Measurements from ENCODE around the gene IRF7.
"Not testable (repeated sequence)": the region's sequence is repeated elsewhere in the genome, so short reads cannot be mapped to it uniquely, and the experiment has no call there.

The IRF7 gene

DNA sequence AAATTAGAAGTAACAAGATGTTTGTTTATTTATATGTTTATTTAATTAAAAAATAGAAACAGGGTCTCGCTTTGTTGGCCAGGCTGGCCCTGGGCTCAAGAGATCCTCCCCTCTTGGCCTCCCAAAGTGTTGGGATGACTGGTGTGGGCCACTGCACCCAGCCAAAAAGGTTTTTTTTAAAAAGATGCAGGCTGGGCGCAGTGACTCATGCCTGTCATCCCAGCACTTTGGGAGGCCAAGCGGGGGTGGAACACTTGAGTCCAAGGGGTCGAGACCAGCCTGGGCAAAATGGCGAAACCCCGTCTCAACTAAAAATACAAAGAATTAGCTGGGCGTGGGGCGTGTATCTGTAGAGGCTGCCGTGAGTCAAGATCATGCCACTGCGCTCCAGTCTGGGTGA is 34.7 kb upstream of the IRF7 start:
- no peaks in the 10 kb centered on the region for H3K27me3 Mint-ChIP-seq (ENCODE audit: low read depth)
- H3K9me3 Mint-ChIP-seq, result no peaks in the 10 kb centered on the region
- no peak for DNase-seq (ENCODE audit: low spot score)
- H3K4me3 Mint-ChIP-seq, result no peak overlapping the region
- H3K27ac Mint-ChIP-seq, result no peak overlapping the region
- no peaks in the 10 kb centered on the region for H3K4me1 Mint-ChIP-seq (ENCODE audit: low read depth)
- peaks cover 9% of the 10 kb centered on the region for H3K36me3 Mint-ChIP-seq (ENCODE audit: low read depth)

DNA sequence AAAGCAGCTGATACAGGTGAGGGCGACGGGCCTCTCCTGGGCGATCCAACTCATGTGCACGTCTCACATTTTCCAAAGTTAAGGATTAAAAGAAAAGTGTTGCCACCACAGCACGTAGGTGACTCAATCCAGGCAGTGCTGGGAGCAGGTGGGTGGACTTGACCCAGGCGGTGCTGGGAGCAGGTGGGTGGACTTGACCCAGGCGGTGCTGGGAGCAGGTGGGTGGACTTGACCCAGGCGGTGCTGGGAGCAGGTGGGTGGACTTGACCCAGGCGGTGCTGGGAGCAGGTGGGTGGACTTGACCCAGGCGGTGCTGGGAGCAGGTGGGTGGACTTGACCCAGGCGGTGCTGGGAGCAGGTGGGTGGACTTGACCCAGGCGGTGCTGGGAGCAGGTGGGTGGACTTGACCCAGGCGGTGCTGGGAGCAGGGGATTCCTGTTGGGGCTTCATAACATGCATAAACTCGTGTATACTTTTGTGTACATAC is 32.0 kb upstream of the IRF7 start:
- H3K36me3 Mint-ChIP-seq (ENCODE audit: low read depth); H3K9me3 Mint-ChIP-seq; DNase-seq (ENCODE audit: low spot score); H3K4me1 Mint-ChIP-seq (ENCODE audit: low read depth); H3K27ac Mint-ChIP-seq; H3K4me3 Mint-ChIP-seq; H3K27me3 Mint-ChIP-seq (ENCODE audit: low read depth): not testable (repeated sequence)

- Mint-ChIP-seq H3K9me3 (no peaks in the 10 kb centered on the region), H3K36me3 (ENCODE audit: low read depth) (peaks cover 7% of the 10 kb centered on the region), H3K4me1 (ENCODE audit: low read depth) (no peaks in the 10 kb centered on the region), H3K27ac (no peak overlapping the region), H3K27me3 (ENCODE audit: low read depth) (no peaks in the 10 kb centered on the region), H3K4me3 (no peak overlapping the region)
- no peak for DNase-seq (ENCODE audit: low spot score)
Measured at GRCh38 chr11:646214-646613, 30.5 kb upstream of the IRF7 start.

DNA sequence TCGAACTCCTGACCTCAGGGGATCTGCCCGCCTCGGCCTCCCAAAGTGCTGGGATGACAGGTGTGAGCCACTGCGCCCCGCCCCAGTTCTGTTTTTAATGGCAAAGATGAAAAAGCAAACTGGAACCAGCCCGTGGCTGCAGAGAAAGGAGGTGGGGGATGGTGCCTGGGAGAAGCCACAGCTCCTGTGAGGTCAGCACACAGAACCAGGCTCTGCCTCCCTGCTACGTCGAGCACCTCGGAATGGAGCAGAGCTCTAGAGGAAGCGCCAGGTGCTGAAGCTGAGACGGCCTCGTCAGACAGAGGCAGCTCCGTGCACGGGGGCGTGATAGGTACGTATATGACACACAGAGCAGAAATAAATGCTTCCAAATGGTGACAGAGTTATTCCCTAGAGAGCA is 29.8 kb upstream of the IRF7 start:
- no peak for DNase-seq (ENCODE audit: low spot score)
- H3K36me3 Mint-ChIP-seq (ENCODE audit: low read depth), result peaks cover 7% of the 10 kb centered on the region
- peaks cover 2% of the 10 kb centered on the region for H3K27me3 Mint-ChIP-seq (ENCODE audit: low read depth)
- no peaks in the 10 kb centered on the region for H3K4me1 Mint-ChIP-seq (ENCODE audit: low read depth)
- H3K9me3 Mint-ChIP-seq, result no peaks in the 10 kb centered on the region
- H3K4me3 Mint-ChIP-seq, result no peak overlapping the region
- no peak overlapping the region for H3K27ac Mint-ChIP-seq

- no peaks in the 10 kb centered on the region for H3K9me3 Mint-ChIP-seq
- DNase-seq (ENCODE audit: low spot score), result no peak
- no peak overlapping the region for H3K27ac Mint-ChIP-seq
- H3K4me3 Mint-ChIP-seq, result no peak overlapping the region
- no peaks in the 10 kb centered on the region for H3K4me1 Mint-ChIP-seq (ENCODE audit: low read depth)
- peaks cover 7% of the 10 kb centered on the region for H3K36me3 Mint-ChIP-seq (ENCODE audit: low read depth)
- peaks cover 5% of the 10 kb centered on the region for H3K27me3 Mint-ChIP-seq (ENCODE audit: low read depth)
Measured at GRCh38 chr11:643849-644738, 28.3 kb upstream of the IRF7 start.

DNA sequence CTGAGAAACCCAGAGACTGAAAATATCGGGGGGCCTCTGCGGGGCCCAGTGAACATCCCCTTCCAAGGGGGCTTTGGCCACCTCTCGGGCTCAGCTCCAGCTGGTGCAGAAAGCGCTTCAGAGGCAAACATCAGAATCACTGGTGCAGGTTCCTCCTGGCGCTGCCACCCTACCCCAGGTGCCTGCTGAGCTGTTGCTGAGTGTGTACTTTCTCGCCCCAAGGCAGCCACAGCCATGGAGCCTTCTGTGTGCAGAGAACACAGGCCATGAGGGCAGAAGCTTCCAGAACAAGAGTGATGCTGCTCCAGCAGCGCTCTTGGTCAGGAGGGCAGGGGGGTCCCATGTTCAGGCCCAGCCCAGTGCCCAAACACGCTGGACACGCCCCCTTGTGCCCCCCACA is 27.6 kb upstream of the IRF7 start:
- Mint-ChIP-seq H3K27me3 (ENCODE audit: low read depth) (peaks cover 13% of the 10 kb centered on the region), H3K36me3 (ENCODE audit: low read depth) (peaks cover 6% of the 10 kb centered on the region), H3K4me1 (ENCODE audit: low read depth) (no peaks in the 10 kb centered on the region), H3K9me3 (no peaks in the 10 kb centered on the region), H3K27ac (no peak overlapping the region), H3K4me3 (no peak overlapping the region)
- DNase-seq (ENCODE audit: low spot score), result no peak

DNA sequence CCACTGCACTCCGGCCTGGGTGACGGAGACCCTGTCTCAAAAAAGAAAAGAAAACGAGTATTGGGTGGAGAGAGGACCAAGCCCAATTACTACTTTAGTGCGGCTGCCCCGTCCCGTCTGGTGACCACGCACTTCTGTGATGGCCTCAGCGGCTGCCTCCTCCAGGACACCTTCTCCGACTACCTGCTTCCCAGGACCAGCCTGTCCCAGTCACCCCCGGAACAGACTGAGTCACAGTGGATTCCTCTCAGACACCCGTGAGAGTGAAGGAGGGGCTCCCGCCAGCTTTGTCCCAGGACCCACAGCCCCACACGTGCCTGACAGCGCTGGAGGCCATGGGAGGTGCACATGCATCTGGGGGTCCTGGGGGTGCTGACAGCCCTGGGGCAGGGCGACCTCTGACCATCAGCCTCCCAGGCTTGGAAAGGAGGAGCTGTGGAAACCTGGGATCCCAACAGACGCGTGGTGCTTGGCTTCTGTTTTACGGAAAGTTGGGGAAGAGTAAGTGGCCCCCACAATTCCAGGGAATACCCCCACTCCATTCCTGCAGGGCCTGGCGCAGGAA is 26.1 kb upstream of the IRF7 start:
- Mint-ChIP-seq H3K4me1 (ENCODE audit: low read depth) (no peaks in the 10 kb centered on the region), H3K9me3 (no peaks in the 10 kb centered on the region), H3K27me3 (ENCODE audit: low read depth) (peaks cover 22% of the 10 kb centered on the region), H3K27ac (no peak overlapping the region), H3K36me3 (ENCODE audit: low read depth) (peaks cover 2% of the 10 kb centered on the region), H3K4me3 (no peak overlapping the region)
- DNase-seq (ENCODE audit: low spot score), result no peak

DNA sequence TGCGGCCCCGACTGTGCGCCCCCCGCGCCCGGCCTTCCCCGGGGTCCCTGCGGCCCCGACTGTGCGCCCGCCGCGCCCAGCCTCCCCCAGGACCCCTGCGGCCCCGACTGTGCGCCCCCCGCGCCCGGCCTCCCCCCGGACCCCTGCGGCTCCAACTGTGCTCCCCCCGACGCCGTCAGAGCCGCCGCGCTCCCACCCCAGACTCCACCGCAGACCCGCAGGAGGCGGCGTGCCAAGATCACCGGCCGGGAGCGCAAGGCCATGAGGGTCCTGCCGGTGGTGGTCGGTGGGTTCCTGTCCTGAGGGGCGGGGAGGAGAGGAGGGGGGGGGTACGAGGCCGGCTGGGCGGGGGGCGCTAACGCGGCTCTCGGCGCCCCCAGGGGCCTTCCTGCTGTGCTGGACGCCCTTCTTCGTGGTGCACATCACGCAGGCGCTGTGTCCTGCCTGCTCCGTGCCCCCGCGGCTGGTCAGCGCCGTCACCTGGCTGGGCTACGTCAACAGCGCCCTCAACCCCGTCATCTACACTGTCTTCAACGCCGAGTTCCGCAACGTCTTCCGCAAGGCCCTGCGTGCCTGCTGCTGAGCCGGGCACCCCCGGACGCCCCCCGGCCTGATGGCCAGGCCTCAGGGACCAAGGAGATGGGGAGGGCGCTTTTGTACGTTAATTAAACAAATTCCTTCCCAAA is 24.4 kb upstream of the IRF7 start:
- no peaks in the 10 kb centered on the region for H3K4me1 Mint-ChIP-seq (ENCODE audit: low read depth)
- no peak for DNase-seq (ENCODE audit: low spot score)
- no peaks in the 10 kb centered on the region for H3K9me3 Mint-ChIP-seq
- H3K27me3 Mint-ChIP-seq (ENCODE audit: low read depth), result peaks cover 31% of the 10 kb centered on the region
- H3K36me3 Mint-ChIP-seq (ENCODE audit: low read depth), result peaks cover 2% of the 10 kb centered on the region
- H3K27ac Mint-ChIP-seq, result peak overlapping the region; percentile 15
- H3K4me3 Mint-ChIP-seq, result no peak overlapping the region

- Mint-ChIP-seq H3K9me3 (no peaks in the 10 kb centered on the region), H3K36me3 (ENCODE audit: low read depth) (peaks cover 2% of the 10 kb centered on the region), H3K4me3 (no peak overlapping the region), H3K27ac (no peak overlapping the region), H3K27me3 (ENCODE audit: low read depth) (peaks cover 35% of the 10 kb centered on the region), H3K4me1 (ENCODE audit: low read depth) (no peaks in the 10 kb centered on the region)
- no peak for DNase-seq (ENCODE audit: low spot score)
Measured at GRCh38 chr11:639332-639955, 23.7 kb upstream of the IRF7 start.

DNA sequence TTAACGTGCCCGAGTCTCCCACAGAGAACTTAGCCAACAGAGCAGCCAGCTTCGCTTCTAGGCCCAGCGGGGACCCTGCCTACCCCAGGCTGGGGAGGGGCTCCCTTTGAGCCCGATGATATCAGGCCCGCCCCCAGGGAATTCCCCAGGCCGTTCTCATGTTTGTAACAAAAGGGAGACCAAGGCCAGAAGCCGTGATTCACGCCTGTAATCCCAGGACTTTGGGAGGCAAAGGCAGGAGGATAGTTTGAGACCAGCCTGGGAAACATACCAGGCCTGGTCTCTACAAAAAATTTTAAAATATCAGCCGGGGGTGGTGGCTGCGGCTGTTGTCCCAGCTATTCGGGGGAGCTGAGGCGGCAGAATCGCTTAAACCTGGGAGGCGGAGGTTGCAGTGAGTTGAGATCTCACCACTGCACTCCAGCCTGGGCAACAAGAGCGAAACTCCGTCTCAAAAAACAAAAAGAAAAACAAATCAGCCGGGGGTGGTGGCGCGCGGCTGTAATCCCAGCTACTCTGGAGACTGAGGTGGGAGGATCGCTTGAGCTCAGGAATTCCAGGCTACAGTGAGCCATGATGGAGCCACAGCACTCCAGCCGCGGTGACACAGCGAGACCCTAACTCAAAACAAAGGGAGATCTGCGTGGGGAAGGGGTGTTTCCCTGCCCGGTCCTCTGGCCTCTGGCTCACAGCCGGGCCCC is 23.0 kb upstream of the IRF7 start:
- Mint-ChIP-seq H3K4me3 (no peak overlapping the region), H3K27me3 (ENCODE audit: low read depth) (peaks cover 35% of the 10 kb centered on the region), H3K36me3 (ENCODE audit: low read depth) (peaks cover 2% of the 10 kb centered on the region), H3K4me1 (ENCODE audit: low read depth) (no peaks in the 10 kb centered on the region), H3K9me3 (no peaks in the 10 kb centered on the region), H3K27ac (no peak overlapping the region)
- DNase-seq (ENCODE audit: low spot score), result no peak

DNA sequence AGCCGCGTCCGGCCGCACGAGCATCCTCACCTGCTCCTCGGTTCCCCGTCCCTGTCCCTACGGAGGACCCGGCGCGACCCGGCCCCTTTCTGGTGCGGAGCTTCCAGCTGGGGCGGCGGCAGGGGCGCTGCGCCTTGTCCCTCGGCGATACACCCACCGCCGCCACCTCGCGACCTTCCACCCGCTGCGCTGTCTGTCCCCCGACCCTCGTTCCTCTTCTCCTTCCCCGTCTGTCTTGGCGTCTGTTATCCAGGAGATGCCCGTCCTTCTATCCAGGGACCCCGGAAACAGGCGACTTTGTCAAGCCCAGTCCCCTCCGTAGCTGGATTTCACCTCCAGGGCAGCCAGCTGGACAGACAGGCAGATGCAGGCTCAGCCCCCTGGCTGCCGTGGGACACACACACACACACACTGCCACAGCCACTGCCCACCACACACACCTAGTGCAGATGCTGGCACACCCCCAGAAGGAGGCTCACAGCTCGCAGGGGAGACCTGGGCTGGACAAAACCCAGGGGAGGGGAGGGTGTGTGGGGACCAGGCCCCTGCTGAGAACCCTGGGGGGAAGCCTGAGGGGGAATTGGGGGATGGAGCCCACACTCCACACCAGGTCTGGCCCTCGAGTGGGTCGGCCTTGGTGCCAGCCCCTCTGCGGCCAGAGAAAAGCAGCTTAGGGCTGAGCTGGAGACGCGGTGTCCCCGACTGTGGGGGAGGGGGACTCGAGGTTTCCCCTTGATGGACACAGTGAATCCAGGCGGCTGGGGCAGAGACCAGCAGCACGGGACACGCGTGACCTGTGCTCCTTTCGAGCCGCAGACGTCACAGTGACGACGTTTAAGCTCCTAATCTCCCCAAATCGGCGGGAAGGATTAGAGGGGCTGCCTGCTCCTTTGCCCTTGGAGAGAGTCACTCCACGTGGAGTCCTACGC is 22.1 kb upstream of the IRF7 start:
- no peaks in the 10 kb centered on the region for H3K4me1 Mint-ChIP-seq (ENCODE audit: low read depth)
- H3K36me3 Mint-ChIP-seq (ENCODE audit: low read depth), result peaks cover 2% of the 10 kb centered on the region
- no peaks in the 10 kb centered on the region for H3K9me3 Mint-ChIP-seq
- peak overlapping the region; percentile 46 for H3K4me3 Mint-ChIP-seq
- no peak overlapping the region for H3K27ac Mint-ChIP-seq
- H3K27me3 Mint-ChIP-seq (ENCODE audit: low read depth), result peaks cover 35% of the 10 kb centered on the region
- no peak for DNase-seq (ENCODE audit: low spot score)

GRCh38 chr11:637333-637592 is 21.5 kb upstream of the IRF7 start:
- no peak for DNase-seq (ENCODE audit: low spot score)
- Mint-ChIP-seq H3K4me3 (no peak overlapping the region), H3K27me3 (ENCODE audit: low read depth) (peaks cover 35% of the 10 kb centered on the region), H3K36me3 (ENCODE audit: low read depth) (peaks cover 2% of the 10 kb centered on the region), H3K27ac (no peak overlapping the region), H3K4me1 (ENCODE audit: low read depth) (no peaks in the 10 kb centered on the region), H3K9me3 (no peaks in the 10 kb centered on the region)

Data from T-helper 2 cell treated with Interferon-gamma antibody and Interleukin-4, amounts not matched to agents 5 μg/mL and 100 μg/mL, for 36 hours (primary cell).